Neutrophil (primary cell): ENCODE measurements around the gene ITGB5.

Experiments
- H3K27ac ChIP-seq: fragments of 200-600 bp; sonication (generic); 2 replicates; pipeline ENCODE4 v1.5.1; 2016; ENCODE audit warnings: mild to moderate bottlenecking, moderate library complexity
- H3K27me3 ChIP-seq: fragments of 200-600 bp; sonication (generic); 2 replicates; pipeline ENCODE4 v1.6.0; 2016; ENCODE audit warnings: mild to moderate bottlenecking
- H3K36me3 ChIP-seq: fragments of 200-600 bp; sonication (generic); 2 replicates; pipeline ENCODE4 v1.5.1; 2017
- H3K4me1 ChIP-seq, 2 experiments: fragments of 200-600 bp in 1 of 2; sonication (generic) in 1 of 2; 1 replicate in 1 of 2; 2 replicates in 1 of 2; pipeline versions ENCODE4 v1.5.1 to v1.6.1; 2013 to 2016; ENCODE audit warnings: low read depth in 1 of 2, low read length in 1 of 2, mild to moderate bottlenecking in 1 of 2, moderate library complexity in 1 of 2; ENCODE audit not compliant: control insufficient read depth in 1 of 2, insufficient read depth in 1 of 2
- H3K4me3 ChIP-seq, 2 experiments: fragments of 200-600 bp in 1 of 2; sonication (generic) in 1 of 2; 1 replicate in 1 of 2; 2 replicates in 1 of 2; pipeline ENCODE4 v1.5.1; 2013 to 2016; ENCODE audit warnings: low read depth in 1 of 2, low read length in 1 of 2, mild to moderate bottlenecking in 1 of 2, moderate library complexity in 1 of 2
- H3K9me3 ChIP-seq: fragments of 200-600 bp; sonication (generic); 2 replicates; pipeline ENCODE4 v1.5.1; 2016
- CTCF ChIP-seq: fragments of 200-600 bp; sonication (generic); IDR thresholded peaks from 2 replicates; pipeline ENCODE4 v1.5.1; 2016; ENCODE audit warnings: antibody characterized with exemption

Gene ITGB5

GRCh38 chr3:124764746-124765145, 122.4 kb downstream of the ITGB5 start:
- no peak for TF ChIP-seq CTCF
- H3K36me3 ChIP-seq, result no peaks in the 10 kb centered on the region
- H3K4me3 ChIP-seq, result no peak overlapping the region
- H3K27ac ChIP-seq, result no peak overlapping the region
- H3K27me3 ChIP-seq, result no peaks in the 10 kb centered on the region
- no peaks in the 10 kb centered on the region for H3K9me3 ChIP-seq
- H3K4me1 ChIP-seq, result peaks cover 4% of the 10 kb centered on the region in 2 experiments

GRCh38 chr3:124763644-124764358, 123.4 kb downstream of the ITGB5 start:
- Histone ChIP-seq H3K9me3 (no peaks in the 10 kb centered on the region), H3K27ac (no peak overlapping the region), H3K4me1 (peaks cover 4% of the 10 kb centered on the region in 2 experiments), H3K36me3 (no peaks in the 10 kb centered on the region), H3K27me3 (no peaks in the 10 kb centered on the region), H3K4me3 (no peak overlapping the region)
- no peak for TF ChIP-seq CTCF

GRCh38 chr3:124763206-124763605, 124.0 kb downstream of the ITGB5 start:
- Histone ChIP-seq H3K27me3 (no peaks in the 10 kb centered on the region), H3K27ac (no peak overlapping the region), H3K36me3 (no peaks in the 10 kb centered on the region), H3K4me1 (peaks cover 4% of the 10 kb centered on the region in 2 experiments), H3K9me3 (no peaks in the 10 kb centered on the region), H3K4me3 (no peak overlapping the region)
- TF ChIP-seq CTCF, result no peak

GRCh38 chr3:124762661-124763011, 124.5 kb downstream of the ITGB5 start:
- H3K4me3 ChIP-seq, result no peak overlapping the region
- peaks cover 4% of the 10 kb centered on the region in 2 experiments for H3K4me1 ChIP-seq
- no peaks in the 10 kb centered on the region for H3K36me3 ChIP-seq
- no peak overlapping the region for H3K27ac ChIP-seq
- no peaks in the 10 kb centered on the region for H3K9me3 ChIP-seq
- TF ChIP-seq CTCF, result no peak
- no peaks in the 10 kb centered on the region for H3K27me3 ChIP-seq

- Histone ChIP-seq H3K9me3 (no peaks in the 10 kb centered on the region), H3K4me3 (no peak overlapping the region), H3K27me3 (no peaks in the 10 kb centered on the region), H3K4me1 (peaks cover 4% of the 10 kb centered on the region in 2 experiments), H3K27ac (no peak overlapping the region), H3K36me3 (no peaks in the 10 kb centered on the region)
- TF ChIP-seq CTCF, result no peak
Observed at GRCh38 chr3:124761935-124762660, 125.1 kb downstream of the ITGB5 start.
